GM12878 (cell line): ENCODE measurements around the gene EFCAB8. TPM values are rescaled to one million over a fixed set of nuclear protein-coding genes. Genes with fewer than 3 reads are reported as not detected.

Experiments
- ATAC-seq: fragments of 200-7000 bp; cut with Tn5 transposase; 3 replicates; pipeline ENCODE4 v1.9.1; 2020; ENCODE audit warnings: mild to moderate bottlenecking, moderate library complexity
- BruUV-seq: library from RNA; stranded (reverse); fragments of 400-500 nt; replicated peaks from 2 replicates; lab custom pipeline; 2021; lab: Mats Ljungman, UMichigan
- CTCF ChIA-PET: fragments of 300-600 bp; sonication (Branson Sonifier 250); formaldehyde crosslinking; extraction: SDS; loops from one replicate; lab custom pipeline; 2021; ENCODE audit warnings: inconsistent platforms; lab: Yijun Ruan, JAX
- POLR2A ChIA-PET: fragments of 350-600 bp; formaldehyde crosslinking; extraction: SDS; loops from one replicate; lab custom pipeline; 2021; ENCODE audit warnings: inconsistent platforms; lab: Charles Lee
- RAD21 ChIA-PET: fragments of 300-600 bp; sonication (Branson Sonifier 250); formaldehyde crosslinking; loops from one replicate; lab custom pipeline; 2023; ENCODE audit warnings: antibody characterized with exemption; ENCODE audit not compliant: unreplicated experiment; lab: Charles Lee
- SMC1A ChIA-PET: fragments of 300-600 bp; sonication (Branson Sonifier 250); formaldehyde crosslinking; loops from one replicate; lab custom pipeline; 2023; ENCODE audit not compliant: unreplicated experiment, uncharacterized antibody; lab: Charles Lee
- DNase-seq: peaks from one replicate; pipeline ENCODE4 v3.0.0-alpha.2; 2011; ENCODE audit warnings: low read depth, low spot score
- FAIRE-seq: peaks from 3 replicates; lab custom pipeline; 2011; peaks lifted over from hg19 to GRCh38; lab: Jason Lieb, UNC
- H2AFZ ChIP-seq: 2 replicates; pipeline ENCODE4 v1.6.0; 2011; ENCODE audit warnings: low read depth, low read length, control low read depth; ENCODE audit not compliant: control insufficient read depth
- H3K27ac ChIP-seq: 2 replicates; pipeline ENCODE4 v1.5.1; 2011; ENCODE audit warnings: control low read depth; ENCODE audit not compliant: control insufficient read depth, insufficient read depth
- H3K27me3 ChIP-seq, 2 experiments: replicated peaks in 1 of 2; 2 replicates each; pipeline versions ENCODE4 v1.6.0 to v1.6.1; 2011; ENCODE audit warnings: low read length in 1 of 2; ENCODE audit not compliant: control insufficient read depth in 2 of 2, insufficient read depth in 2 of 2
- H3K36me3 ChIP-seq, 2 experiments: 2 replicates each; pipeline ENCODE4 v1.5.1; 2011; ENCODE audit warnings: low read length in 1 of 2; ENCODE audit not compliant: control insufficient read depth in 2 of 2, insufficient read depth in 2 of 2
- H3K4me1 ChIP-seq: 2 replicates; pipeline ENCODE4 v1.6.1; 2011; ENCODE audit warnings: mild to moderate bottlenecking, low read length, moderate library complexity, mixed read lengths; ENCODE audit not compliant: control insufficient read depth, insufficient read depth
- H3K4me2 ChIP-seq: 2 replicates; pipeline ENCODE4 v1.6.0; 2011; ENCODE audit warnings: control low read depth; ENCODE audit not compliant: control insufficient read depth, insufficient read depth
- H3K4me3 ChIP-seq: fragments of 200-600 bp; sonication (generic); 2 replicates; pipeline ENCODE4 v1.5.1; 2016
- H3K79me2 ChIP-seq: 2 replicates; pipeline ENCODE4 v1.6.0; 2011; ENCODE audit warnings: low read length; ENCODE audit not compliant: control insufficient read depth, insufficient read depth
- H3K9ac ChIP-seq: 2 replicates; pipeline ENCODE4 v1.8.0; 2011; ENCODE audit warnings: low read length, control low read depth, mixed read lengths; ENCODE audit not compliant: control insufficient read depth, insufficient read depth
- H3K9me3 ChIP-seq: replicated peaks from 3 replicates; pipeline ENCODE4 v1.5.1; 2011; ENCODE audit warnings: mild to moderate bottlenecking, low read length; ENCODE audit not compliant: control insufficient read depth, insufficient read depth
- H4K20me1 ChIP-seq: 2 replicates; pipeline ENCODE4 v1.6.0; 2011; ENCODE audit not compliant: control insufficient read depth, insufficient read depth
- ASH2L ChIP-seq: fragments of 300-600, 200-600 bp; sonication (generic); IDR thresholded peaks from 2 replicates; pipeline ENCODE4 v1.6.1; 2017; ENCODE audit warnings: low read depth, mild to moderate bottlenecking, borderline replicate concordance
- CBFB ChIP-seq: IDR thresholded peaks from 2 replicates; pipeline ENCODE4 v1.6.1; 2016; ENCODE audit warnings: antibody characterized with exemption, low read depth
- CBX3 ChIP-seq: fragments of 200-600 bp; sonication (generic); IDR thresholded peaks from 2 replicates; pipeline ENCODE4 v1.6.1; 2016; ENCODE audit warnings: low read depth, borderline replicate concordance
- CBX5 ChIP-seq: sonication (generic); IDR thresholded peaks from 2 replicates; pipeline ENCODE4 v1.6.1; 2016; ENCODE audit warnings: low read depth, moderate library complexity, mild to moderate bottlenecking, inconsistent platforms
- EED ChIP-seq: sonication (generic); IDR thresholded peaks from 2 replicates; pipeline ENCODE4 v1.6.1; 2016; ENCODE audit warnings: antibody characterized with exemption, low read depth
- ESRRA ChIP-seq: IDR thresholded peaks from 2 replicates; pipeline ENCODE4 v1.6.1; 2012; ENCODE audit warnings: mild to moderate bottlenecking, low read length, improper control_type of control experiment
- ETV6 ChIP-seq, 2 experiments: fragments of 450-650 bp in 1 of 2; IDR thresholded peaks in 1 of 2; conservative IDR thresholded peaks in 1 of 2; 2 replicates each; pipeline ENCODE4 v1.6.1; 2014; ENCODE audit warnings: antibody characterized with exemption in 1 of 2, borderline replicate concordance in 1 of 2, low read depth in 1 of 2, mild to moderate bottlenecking in 1 of 2, moderate library complexity in 1 of 2
- GATAD2B ChIP-seq: fragments of 450-650 bp; conservative IDR thresholded peaks from 2 replicates; pipeline ENCODE4 v1.6.1; 2017; ENCODE audit warnings: low read depth, mild to moderate bottlenecking, moderate library complexity
- IKZF1 ChIP-seq: fragments of 450-650 bp; conservative IDR thresholded peaks from 2 replicates; pipeline ENCODE4 v1.6.1; 2017; ENCODE audit warnings: antibody characterized with exemption, mild to moderate bottlenecking
- IRF4 ChIP-seq: IDR thresholded peaks from 2 replicates; pipeline ENCODE4 v1.6.1; 2011; ENCODE audit warnings: low read depth, low read length
- MTA3 ChIP-seq: IDR thresholded peaks from 2 replicates; pipeline ENCODE4 v1.6.1; 2012; ENCODE audit warnings: low read length, inconsistent platforms, borderline replicate concordance
- RFX5 ChIP-seq: IDR thresholded peaks from 2 replicates; pipeline ENCODE4 v1.6.1; 2011; ENCODE audit warnings: low read depth, low read length, improper control_type of control experiment
- SMC3 ChIP-seq: IDR thresholded peaks from 2 replicates; pipeline ENCODE4 v1.6.1; 2011; ENCODE audit warnings: low read length, improper control_type of control experiment, borderline replicate concordance
- SP1 ChIP-seq: IDR thresholded peaks from one replicate; pipeline ENCODE4 v1.6.1; 2011; ENCODE audit warnings: low read depth, low read length
- SREBF2 ChIP-seq: IDR thresholded peaks from 2 replicates; pipeline ENCODE4 v1.6.1; 2012; ENCODE audit warnings: mild to moderate bottlenecking, low read length
- TAF1 ChIP-seq: IDR thresholded peaks from 2 replicates; pipeline ENCODE4 v1.6.1; 2011; ENCODE audit warnings: mild to moderate bottlenecking, low read depth, low read length, borderline replicate concordance
- WGBS: methylation state at CpG from one replicate; pipeline ENCODE4 v1.1.6; 2016; ENCODE audit warnings: low lambda C conversion rate; ENCODE audit not compliant: insufficient replicate concordance, insufficient coverage; ENCODE audit errors: missing lambda C conversion rate; 5-methylcytosine and 5-hydroxymethylcytosine counted together
- in situ Hi-C: fragments of 300-500 bp; cut with MboI; formaldehyde crosslinking; loops from 9 replicates; pipeline ENCODE4 v1.14.3; 2018; ENCODE audit warnings: mixed read lengths
- intact Hi-C: fragments of 100-400 bp; cut with micrococcal nuclease; formaldehyde crosslinking; loops from one replicate; pipeline ENCODE4 v1.14.2; 2022; ENCODE audit not compliant: unreplicated experiment
- polyA plus RNA-seq, 11 experiments: library from polyadenylated mRNA; depleted of rRNA in 4 of 11; unstranded in 6 of 11; stranded (reverse) in 5 of 11; fragments of >200 nt; fragmentation: Nextera tagmentation in 4 of 11; fragmentation: Illumina TruSeq in 1 of 11; extraction: Ambion mirVana in 4 of 11; extraction: Trizol in 1 of 11; gene quantifications; 1 replicate in 1 of 11; 2 replicates in 10 of 11; pipeline versions ENCODE4 v1.2.1 to v1.2.3, GENCODE V29; 2011 to 2016; ENCODE audit warnings: inconsistent platforms in 2 of 11, missing spikeins in 2 of 11, low read depth in 1 of 11
- total RNA-seq, 4 experiments: library from RNA; depleted of rRNA in 3 of 4; stranded (reverse); fragments of >200 nt in 3 of 4; fragmentation: Illumina TruSeq in 1 of 4; extraction: Trizol in 1 of 4; gene quantifications; 2 replicates each; pipeline versions ENCODE4 v1.2.1 to v1.2.3, GENCODE V29; 2013 to 2021

Gene EFCAB8
- total and polyA plus RNA-seq, 10 of the 15 experiments (the other 5 are each of a cell fraction or from before 2014, with no cell fraction given): 0.04 to 0.18 (median 0.06) TPM; not detected in 4

GRCh38 chr20:32986331-32986966 is 127.7 kb downstream of the EFCAB8 start:
- CTCF ChIA-PET: interaction anchor here (1.2 kb wide), 1 partner anchor 18 kb away, joined by 4 read pairs; the partner anchor contains the start of gene SUN5

More at GRCh38 chr20:32986331-32986966, 127.7 kb downstream of the EFCAB8 start:
- no peaks in the 10 kb centered on the region for H4K20me1 ChIP-seq
- H3K4me3 ChIP-seq: no peak overlapping the region
- no peak overlapping the region for H3K27ac ChIP-seq
- H2AFZ ChIP-seq: no peak overlapping the region
- H3K36me3 ChIP-seq: no peaks in the 10 kb centered on the region
- in situ Hi-C loops (no loop called here), intact Hi-C loops (no loop called here)
- ChIA-PET RAD21 (no interaction called here), SMC1A (no interaction called here), POLR2A (no interaction called here)
- 61% methylated on average over 17 of the region's 18 CpGs for WGBS
- DNase-seq: no peak
- BruUV-seq: no TSS peak
- H3K4me2 ChIP-seq: no peak overlapping the region
- no peak overlapping the region for H3K9ac ChIP-seq
- no peaks in the 10 kb centered on the region for H3K79me2 ChIP-seq
- ATAC-seq: no peak
- H3K9me3 ChIP-seq: no peaks in the 10 kb centered on the region
- H3K27me3 ChIP-seq: no peaks in the 10 kb centered on the region; a peak in 2 of 4 replicates
- FAIRE-seq: no peak
- no peaks in the 10 kb centered on the region for H3K4me1 ChIP-seq
- TF ChIP-seq TAF1: no peak
- no peak for TF ChIP-seq CBFB
- no peak for TF ChIP-seq SMC3
- TF ChIP-seq RFX5: no peak
- no peak for TF ChIP-seq ESRRA
- TF ChIP-seq EED: no peak
- no peak for TF ChIP-seq SREBF2
- TF ChIP-seq GATAD2B: no peak
- no peak for TF ChIP-seq CBX3
- no peak for TF ChIP-seq ASH2L
- no peak for TF ChIP-seq ETV6 (conservative IDR thresholded peaks at IDR 0.05 in 1 of 2, IDR thresholded peaks at IDR 0.05 in 1 of 2; ENCODE audit: borderline replicate concordance in 1 of 2, low read depth in 1 of 2)
- no peak for TF ChIP-seq IRF4
- TF ChIP-seq SP1: no peak
- TF ChIP-seq CBX5: no peak
- TF ChIP-seq MTA3: no peak
- TF ChIP-seq IKZF1: no peak
